ENCODE results near the gene TRAP1. TPM values are rescaled to one million over a fixed set of nuclear protein-coding genes. Genes with fewer than 3 reads are reported as not detected.

Gene TRAP1
- total RNA-seq, 1 experiment from 2014 or later, result 137 TPM

DNA sequence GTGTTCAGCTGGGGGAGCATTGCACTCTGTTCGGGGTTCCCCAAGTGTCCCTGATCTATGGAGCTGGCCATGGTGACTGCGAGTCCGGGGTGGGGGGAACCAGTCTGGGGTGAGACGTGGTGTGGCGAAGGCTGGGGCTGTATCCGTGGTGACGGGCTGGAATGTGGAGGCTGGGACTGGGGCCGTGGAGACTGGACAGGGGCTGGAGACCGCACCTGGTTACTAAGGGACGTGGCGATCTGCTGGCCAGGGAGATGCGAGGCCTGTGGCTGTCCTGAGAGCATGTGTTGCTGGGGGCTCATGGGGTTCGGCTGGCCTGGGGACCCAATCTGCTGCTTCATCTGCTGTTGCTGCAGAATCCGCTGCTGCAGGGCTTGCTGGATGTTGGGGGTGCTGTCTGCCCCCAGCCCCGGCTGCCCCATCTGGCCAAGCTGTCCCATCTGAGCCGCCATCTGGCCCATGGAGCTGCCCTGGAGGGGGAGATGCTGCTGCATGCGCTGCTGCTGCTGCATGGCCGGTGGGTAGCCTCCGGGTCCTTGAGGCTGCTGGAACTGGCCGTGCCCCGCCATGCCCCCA is 10.6 kb upstream of the TRAP1 start:
- in situ Hi-C loops (cut with HindIII; ENCODE audit: low pct_unique_long_range_greater_than_20kb, low sequenced_read_pairs), result no loop called here
- TF ChIP-seq, protein P1, sequence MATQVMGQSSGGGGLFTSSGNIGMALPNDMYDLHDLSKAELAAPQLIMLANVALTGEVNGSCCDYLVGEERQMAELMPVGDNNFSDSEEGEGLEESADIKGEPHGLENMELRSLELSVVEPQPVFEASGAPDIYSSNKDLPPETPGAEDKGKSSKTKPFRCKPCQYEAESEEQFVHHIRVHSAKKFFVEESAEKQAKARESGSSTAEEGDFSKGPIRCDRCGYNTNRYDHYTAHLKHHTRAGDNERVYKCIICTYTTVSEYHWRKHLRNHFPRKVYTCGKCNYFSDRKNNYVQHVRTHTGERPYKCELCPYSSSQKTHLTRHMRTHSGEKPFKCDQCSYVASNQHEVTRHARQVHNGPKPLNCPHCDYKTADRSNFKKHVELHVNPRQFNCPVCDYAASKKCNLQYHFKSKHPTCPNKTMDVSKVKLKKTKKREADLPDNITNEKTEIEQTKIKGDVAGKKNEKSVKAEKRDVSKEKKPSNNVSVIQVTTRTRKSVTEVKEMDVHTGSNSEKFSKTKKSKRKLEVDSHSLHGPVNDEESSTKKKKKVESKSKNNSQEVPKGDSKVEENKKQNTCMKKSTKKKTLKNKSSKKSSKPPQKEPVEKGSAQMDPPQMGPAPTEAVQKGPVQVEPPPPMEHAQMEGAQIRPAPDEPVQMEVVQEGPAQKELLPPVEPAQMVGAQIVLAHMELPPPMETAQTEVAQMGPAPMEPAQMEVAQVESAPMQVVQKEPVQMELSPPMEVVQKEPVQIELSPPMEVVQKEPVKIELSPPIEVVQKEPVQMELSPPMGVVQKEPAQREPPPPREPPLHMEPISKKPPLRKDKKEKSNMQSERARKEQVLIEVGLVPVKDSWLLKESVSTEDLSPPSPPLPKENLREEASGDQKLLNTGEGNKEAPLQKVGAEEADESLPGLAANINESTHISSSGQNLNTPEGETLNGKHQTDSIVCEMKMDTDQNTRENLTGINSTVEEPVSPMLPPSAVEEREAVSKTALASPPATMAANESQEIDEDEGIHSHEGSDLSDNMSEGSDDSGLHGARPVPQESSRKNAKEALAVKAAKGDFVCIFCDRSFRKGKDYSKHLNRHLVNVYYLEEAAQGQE (IDR thresholded peaks at IDR 0.05; ENCODE audit: insufficient read depth in 1 of 2, low read depth in 2 of 2, low read length in 1 of 2), result no peak
- TF ChIP-seq TCF7L2 (IDR thresholded peaks at IDR 0.05; ENCODE audit: low read depth, low read length) (no peak), POLR2AphosphoS5 (IDR thresholded peaks at IDR 0.05; ENCODE audit: low read depth, low read length) (no peak), SIN3A (IDR thresholded peaks at IDR 0.05; ENCODE audit: borderline replicate concordance, insufficient read depth, low read depth, low read length) (no peak)
- TF ChIP-seq, protein P2, sequence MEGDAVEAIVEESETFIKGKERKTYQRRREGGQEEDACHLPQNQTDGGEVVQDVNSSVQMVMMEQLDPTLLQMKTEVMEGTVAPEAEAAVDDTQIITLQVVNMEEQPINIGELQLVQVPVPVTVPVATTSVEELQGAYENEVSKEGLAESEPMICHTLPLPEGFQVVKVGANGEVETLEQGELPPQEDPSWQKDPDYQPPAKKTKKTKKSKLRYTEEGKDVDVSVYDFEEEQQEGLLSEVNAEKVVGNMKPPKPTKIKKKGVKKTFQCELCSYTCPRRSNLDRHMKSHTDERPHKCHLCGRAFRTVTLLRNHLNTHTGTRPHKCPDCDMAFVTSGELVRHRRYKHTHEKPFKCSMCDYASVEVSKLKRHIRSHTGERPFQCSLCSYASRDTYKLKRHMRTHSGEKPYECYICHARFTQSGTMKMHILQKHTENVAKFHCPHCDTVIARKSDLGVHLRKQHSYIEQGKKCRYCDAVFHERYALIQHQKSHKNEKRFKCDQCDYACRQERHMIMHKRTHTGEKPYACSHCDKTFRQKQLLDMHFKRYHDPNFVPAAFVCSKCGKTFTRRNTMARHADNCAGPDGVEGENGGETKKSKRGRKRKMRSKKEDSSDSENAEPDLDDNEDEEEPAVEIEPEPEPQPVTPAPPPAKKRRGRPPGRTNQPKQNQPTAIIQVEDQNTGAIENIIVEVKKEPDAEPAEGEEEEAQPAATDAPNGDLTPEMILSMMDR (IDR thresholded peaks at IDR 0.05), result no peak

DNA sequence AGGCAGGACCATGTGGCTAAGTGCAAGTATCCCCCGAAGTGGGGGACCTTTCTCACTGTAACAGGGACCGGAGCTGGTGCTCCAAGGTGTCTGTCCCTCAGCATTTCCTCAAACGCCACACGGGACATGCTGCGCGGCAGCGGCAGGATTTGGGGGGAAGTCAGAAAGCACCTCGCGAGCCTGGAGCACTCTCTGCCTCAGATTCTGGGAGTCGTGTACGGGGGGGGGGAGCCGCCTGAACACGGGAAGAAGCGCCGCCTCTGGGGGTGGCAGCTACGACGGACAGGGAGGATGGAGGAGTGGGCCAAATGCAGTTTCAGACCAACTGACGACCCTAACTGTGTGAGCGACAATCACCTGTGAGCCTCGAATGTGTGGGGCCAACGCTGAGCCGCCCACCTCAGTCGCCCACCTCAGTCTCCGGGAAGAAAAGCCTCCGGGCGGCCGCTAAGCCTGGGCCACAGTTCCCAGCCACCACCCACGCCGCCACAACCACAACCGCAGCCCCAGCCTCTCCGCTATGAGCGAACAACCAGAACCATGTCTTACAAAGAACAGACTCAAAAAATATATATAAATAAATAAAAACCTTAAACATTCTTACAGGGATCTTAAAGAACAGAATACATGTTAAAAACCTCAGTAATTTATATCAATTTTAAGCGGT is 8.8 kb upstream of the TRAP1 start:
- H3K27ac ChIP-seq (ENCODE audit: low read length), result no peak overlapping the region
- H3K9me3 ChIP-seq (ENCODE audit: control insufficient read depth, insufficient read depth, low read depth, low read length), result no peaks in the 10 kb centered on the region
- ChIA-PET CTCF (no interaction called here), POLR2A (interaction anchor here (0.6 kb wide), 1 partner anchor 53 kb away, joined by 7 read pairs; no protein-coding TSS in a partner anchor)
- DNase-seq (ENCODE audit: low read depth, low spot score) (no peak), ATAC-seq (no peak)
- TF ChIP-seq, protein P1 (IDR thresholded peaks at IDR 0.05; ENCODE audit: insufficient read depth in 1 of 2, low read depth in 2 of 2, low read length in 1 of 2), result no peak
- no peak for TF ChIP-seq POLR2AphosphoS5 (IDR thresholded peaks at IDR 0.05; ENCODE audit: low read depth, low read length)
- TF ChIP-seq, protein P2 (IDR thresholded peaks at IDR 0.05), result no peak
- no peak for TF ChIP-seq SIN3A (IDR thresholded peaks at IDR 0.05; ENCODE audit: borderline replicate concordance, insufficient read depth, low read depth, low read length)
- no peak for TF ChIP-seq TCF7L2 (IDR thresholded peaks at IDR 0.05; ENCODE audit: low read depth, low read length)
- peaks cover 2% of the 10 kb centered on the region for H3K36me3 ChIP-seq (ENCODE audit: control insufficient read depth, insufficient read depth, low read length)
- in situ Hi-C loops (cut with HindIII; ENCODE audit: low pct_unique_long_range_greater_than_20kb, low sequenced_read_pairs), result no loop called here
- no peak overlapping the region for H3K4me3 ChIP-seq (ENCODE audit: low read depth in 2 of 2, low read length in 2 of 2)
- intact Hi-C loops (cut with micrococcal nuclease; ENCODE audit: unreplicated experiment), result no loop called here
- BruUV-seq (replicated peaks), result no TSS peak
- no peaks in the 10 kb centered on the region for H3K4me1 ChIP-seq (ENCODE audit: control insufficient read depth, insufficient read depth, low read length)
- no peaks in the 10 kb centered on the region for H3K27me3 ChIP-seq (ENCODE audit: control insufficient read depth, insufficient read depth, low read length)

More for the DNA sequence above, 10.6 kb upstream of the TRAP1 start:
- H3K36me3 ChIP-seq (ENCODE audit: control insufficient read depth, insufficient read depth, low read length), result peaks cover 2% of the 10 kb centered on the region
- ATAC-seq (no peak), DNase-seq (ENCODE audit: low read depth, low spot score) (no peak)
- no peak overlapping the region for H3K27ac ChIP-seq (ENCODE audit: low read length)
- H3K27me3 ChIP-seq (ENCODE audit: control insufficient read depth, insufficient read depth, low read length), result no peaks in the 10 kb centered on the region
- no peak overlapping the region for H3K4me3 ChIP-seq (ENCODE audit: low read depth in 2 of 2, low read length in 2 of 2)
- POLR2A ChIA-PET, result no interaction called here
- no peaks in the 10 kb centered on the region for H3K4me1 ChIP-seq (ENCODE audit: control insufficient read depth, insufficient read depth, low read length)
- BruUV-seq (replicated peaks), result no TSS peak
- H3K9me3 ChIP-seq (ENCODE audit: control insufficient read depth, insufficient read depth, low read depth, low read length), result no peaks in the 10 kb centered on the region
- CTCF ChIA-PET, result no interaction called here
- intact Hi-C loops (cut with micrococcal nuclease; ENCODE audit: unreplicated experiment), result no loop called here

Measured in Panc1 (cell line).